SK-N-SH treated with all-trans-retinoic acid at 6 μM for 48 hours (cell line): ENCODE measurements around the gene SLC49A4.
A peak's percentile ranks its signal among the peaks of the same experiment; 100 is the strongest.

ENCODE experiments used
- ATAC-seq: fragments of 200-7000 bp; cut with Tn5 transposase; 3 replicates; pipeline ENCODE4 v1.9.1; 2020; ENCODE audit warnings: mild to moderate bottlenecking, moderate library complexity
- ARNTL ChIP-seq: fragments of 450-650 bp; formaldehyde crosslinking; IDR thresholded peaks from 2 replicates; pipeline ENCODE4 v1.5.0; 2020; ENCODE audit warnings: low read depth, mild to moderate bottlenecking, moderate library complexity, borderline replicate concordance
- BACH2 ChIP-seq: fragments of 250-450 bp; sonication (Bioruptor Pico); IDR thresholded peaks from 2 replicates; pipeline ENCODE4 v1.9.0; 2021; ENCODE audit warnings: mild to moderate bottlenecking, borderline replicate concordance
- CSDC2 ChIP-seq: fragments of 250-450 bp; sonication (Bioruptor Pico); IDR thresholded peaks from 2 replicates; pipeline ENCODE4 v1.5.0; 2020; ENCODE audit warnings: mild to moderate bottlenecking, moderate library complexity
- ESRRG ChIP-seq: fragments of 250-450 bp; sonication (Bioruptor Pico); IDR thresholded peaks from 2 replicates; pipeline ENCODE4 v1.6.1; 2021; ENCODE audit warnings: mild to moderate bottlenecking
- GLIS3 ChIP-seq: fragments of 250-450 bp; sonication (Bioruptor Pico); IDR thresholded peaks from 2 replicates; pipeline ENCODE4 v1.5.0; 2020; ENCODE audit warnings: mild to moderate bottlenecking, moderate library complexity
- ISL1 ChIP-seq: fragments of 250-450 bp; sonication (Bioruptor Pico); IDR thresholded peaks from 2 replicates; pipeline ENCODE4 v2.1.2; 2022; ENCODE audit warnings: mild to moderate bottlenecking, moderate library complexity
- OSR1 ChIP-seq: fragments of 250-450 bp; sonication (Bioruptor Pico); IDR thresholded peaks from 2 replicates; pipeline ENCODE4 v1.8.0; 2022; ENCODE audit warnings: moderate library complexity, mild to moderate bottlenecking, inconsistent platforms
- RARB ChIP-seq: fragments of 250-450 bp; sonication (Bioruptor Pico); IDR thresholded peaks from 2 replicates; pipeline ENCODE4 v1.8.0; 2021; ENCODE audit warnings: mild to moderate bottlenecking, moderate library complexity
- SNAI2 ChIP-seq: fragments of 250-450 bp; sonication (Bioruptor Pico); IDR thresholded peaks from 2 replicates; pipeline ENCODE4 v1.5.0; 2020; ENCODE audit warnings: mild to moderate bottlenecking, moderate library complexity
- TCF4 ChIP-seq: fragments of 250-450 bp; sonication (Bioruptor Pico); IDR thresholded peaks from 2 replicates; pipeline ENCODE4 v1.8.0; 2021; ENCODE audit warnings: mild to moderate bottlenecking, moderate library complexity, borderline replicate concordance
- ZC3H10 ChIP-seq: fragments of 250-450 bp; sonication (Bioruptor Pico); IDR thresholded peaks from 2 replicates; pipeline ENCODE4 v1.5.1; 2021; ENCODE audit warnings: mild to moderate bottlenecking, moderate library complexity
- ZFP3 ChIP-seq: fragments of 250-450 bp; sonication (Bioruptor Pico); IDR thresholded peaks from 2 replicates; pipeline ENCODE4 v1.5.0; 2020; ENCODE audit warnings: mild to moderate bottlenecking, moderate library complexity
- ZFP30 ChIP-seq: fragments of 450-650 bp; formaldehyde crosslinking; IDR thresholded peaks from 2 replicates; pipeline ENCODE4 v1.5.0; 2022; ENCODE audit warnings: mild to moderate bottlenecking, moderate library complexity
- ZNF565 ChIP-seq: fragments of 450-650 bp; formaldehyde crosslinking; conservative IDR thresholded peaks from 2 replicates; pipeline ENCODE4 v1.5.0; 2020; ENCODE audit warnings: low read depth, mild to moderate bottlenecking, moderate library complexity
- ZNF70 ChIP-seq: fragments of 450-650 bp; formaldehyde crosslinking; IDR thresholded peaks from 2 replicates; pipeline ENCODE4 v1.5.0; 2020; ENCODE audit warnings: mild to moderate bottlenecking, moderate library complexity
- TF ChIP-seq, protein P1 (sequence below): fragments of 250-450 bp; sonication (Bioruptor Pico); IDR thresholded peaks from 2 replicates; pipeline ENCODE4 v1.5.0; 2020; ENCODE audit warnings: mild to moderate bottlenecking, moderate library complexity
- TF ChIP-seq, protein P2 (sequence below): fragments of 250-450 bp; sonication (Bioruptor Pico); IDR thresholded peaks from 2 replicates; pipeline ENCODE4 v1.5.1; 2021; ENCODE audit warnings: mild to moderate bottlenecking, moderate library complexity
- TF ChIP-seq, protein P3 (sequence below): fragments of 250-450 bp; sonication (Bioruptor Pico); IDR thresholded peaks from 2 replicates; pipeline ENCODE4 v1.8.0; 2021; ENCODE audit warnings: low read depth, mild to moderate bottlenecking, moderate library complexity, borderline replicate concordance
- TF ChIP-seq, protein P4 (sequence below): fragments of 250-450 bp; sonication (Bioruptor Pico); IDR thresholded peaks from 2 replicates; pipeline ENCODE4 v1.5.1; 2020; ENCODE audit warnings: low read depth, mild to moderate bottlenecking, moderate library complexity
- TF ChIP-seq, protein P5 (sequence below): fragments of 250-450 bp; sonication (Bioruptor Pico); IDR thresholded peaks from 2 replicates; pipeline ENCODE4 v1.8.0; 2020; ENCODE audit warnings: mild to moderate bottlenecking, moderate library complexity, borderline replicate concordance

SLC49A4 gene

DNA sequence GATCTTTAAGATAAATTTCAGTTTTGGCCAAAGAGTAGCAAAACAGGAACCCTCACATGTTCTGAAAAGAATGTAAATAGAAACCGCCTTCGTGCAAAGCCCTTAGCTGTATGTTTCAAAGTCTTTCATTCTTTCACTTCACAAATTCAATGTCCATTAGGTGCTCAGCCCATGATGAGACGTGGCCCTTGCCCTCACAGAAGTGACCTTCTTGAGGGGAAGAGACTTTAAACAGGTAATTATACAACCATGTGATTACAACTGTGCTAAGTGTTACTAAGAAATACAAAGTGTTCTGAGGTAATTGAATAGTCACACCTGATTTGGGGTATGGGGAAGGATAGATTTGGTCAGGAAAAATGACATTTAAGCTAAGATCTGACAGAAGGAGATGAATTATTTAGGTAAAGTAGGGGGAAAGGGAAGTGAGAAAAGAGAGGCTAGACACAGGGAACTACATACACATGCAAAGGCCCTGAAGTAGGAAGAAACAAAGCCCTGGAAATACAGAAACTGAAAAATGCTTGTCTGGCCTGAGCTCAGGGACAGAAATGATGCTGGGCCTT, 20.8 kb upstream of the SLC49A4 start:
- ATAC-seq = no peak
- TF ChIP-seq ZNF565 (CRISPR knock-in tag) (no peak), SNAI2 (no peak), BACH2 (CRISPR knock-in tag) (no peak), ZNF70 (CRISPR knock-in tag) (no peak), ARNTL (CRISPR knock-in tag) (no peak), ZFP3 (no peak), ESRRG (CRISPR knock-in tag) (no peak), ISL1 (CRISPR knock-in tag) (no peak), CSDC2 (no peak), GLIS3 (no peak), TCF4 (CRISPR knock-in tag) (no peak), ZC3H10 (CRISPR knock-in tag) (no peak)
- TF ChIP-seq, protein P1, sequence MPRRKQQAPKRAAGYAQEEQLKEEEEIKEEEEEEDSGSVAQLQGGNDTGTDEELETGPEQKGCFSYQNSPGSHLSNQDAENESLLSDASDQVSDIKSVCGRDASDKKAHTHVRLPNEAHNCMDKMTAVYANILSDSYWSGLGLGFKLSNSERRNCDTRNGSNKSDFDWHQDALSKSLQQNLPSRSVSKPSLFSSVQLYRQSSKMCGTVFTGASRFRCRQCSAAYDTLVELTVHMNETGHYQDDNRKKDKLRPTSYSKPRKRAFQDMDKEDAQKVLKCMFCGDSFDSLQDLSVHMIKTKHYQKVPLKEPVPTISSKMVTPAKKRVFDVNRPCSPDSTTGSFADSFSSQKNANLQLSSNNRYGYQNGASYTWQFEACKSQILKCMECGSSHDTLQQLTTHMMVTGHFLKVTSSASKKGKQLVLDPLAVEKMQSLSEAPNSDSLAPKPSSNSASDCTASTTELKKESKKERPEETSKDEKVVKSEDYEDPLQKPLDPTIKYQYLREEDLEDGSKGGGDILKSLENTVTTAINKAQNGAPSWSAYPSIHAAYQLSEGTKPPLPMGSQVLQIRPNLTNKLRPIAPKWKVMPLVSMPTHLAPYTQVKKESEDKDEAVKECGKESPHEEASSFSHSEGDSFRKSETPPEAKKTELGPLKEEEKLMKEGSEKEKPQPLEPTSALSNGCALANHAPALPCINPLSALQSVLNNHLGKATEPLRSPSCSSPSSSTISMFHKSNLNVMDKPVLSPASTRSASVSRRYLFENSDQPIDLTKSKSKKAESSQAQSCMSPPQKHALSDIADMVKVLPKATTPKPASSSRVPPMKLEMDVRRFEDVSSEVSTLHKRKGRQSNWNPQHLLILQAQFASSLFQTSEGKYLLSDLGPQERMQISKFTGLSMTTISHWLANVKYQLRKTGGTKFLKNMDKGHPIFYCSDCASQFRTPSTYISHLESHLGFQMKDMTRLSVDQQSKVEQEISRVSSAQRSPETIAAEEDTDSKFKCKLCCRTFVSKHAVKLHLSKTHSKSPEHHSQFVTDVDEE (CRISPR knock-in tag) = no peak
- TF ChIP-seq, protein P2, sequence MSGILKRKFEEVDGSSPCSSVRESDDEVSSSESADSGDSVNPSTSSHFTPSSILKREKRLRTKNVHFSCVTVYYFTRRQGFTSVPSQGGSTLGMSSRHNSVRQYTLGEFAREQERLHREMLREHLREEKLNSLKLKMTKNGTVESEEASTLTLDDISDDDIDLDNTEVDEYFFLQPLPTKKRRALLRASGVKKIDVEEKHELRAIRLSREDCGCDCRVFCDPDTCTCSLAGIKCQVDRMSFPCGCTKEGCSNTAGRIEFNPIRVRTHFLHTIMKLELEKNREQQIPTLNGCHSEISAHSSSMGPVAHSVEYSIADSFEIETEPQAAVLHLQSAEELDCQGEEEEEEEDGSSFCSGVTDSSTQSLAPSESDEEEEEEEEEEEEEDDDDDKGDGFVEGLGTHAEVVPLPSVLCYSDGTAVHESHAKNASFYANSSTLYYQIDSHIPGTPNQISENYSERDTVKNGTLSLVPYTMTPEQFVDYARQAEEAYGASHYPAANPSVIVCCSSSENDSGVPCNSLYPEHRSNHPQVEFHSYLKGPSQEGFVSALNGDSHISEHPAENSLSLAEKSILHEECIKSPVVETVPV (CRISPR knock-in tag) = no peak
- TF ChIP-seq, protein P3, sequence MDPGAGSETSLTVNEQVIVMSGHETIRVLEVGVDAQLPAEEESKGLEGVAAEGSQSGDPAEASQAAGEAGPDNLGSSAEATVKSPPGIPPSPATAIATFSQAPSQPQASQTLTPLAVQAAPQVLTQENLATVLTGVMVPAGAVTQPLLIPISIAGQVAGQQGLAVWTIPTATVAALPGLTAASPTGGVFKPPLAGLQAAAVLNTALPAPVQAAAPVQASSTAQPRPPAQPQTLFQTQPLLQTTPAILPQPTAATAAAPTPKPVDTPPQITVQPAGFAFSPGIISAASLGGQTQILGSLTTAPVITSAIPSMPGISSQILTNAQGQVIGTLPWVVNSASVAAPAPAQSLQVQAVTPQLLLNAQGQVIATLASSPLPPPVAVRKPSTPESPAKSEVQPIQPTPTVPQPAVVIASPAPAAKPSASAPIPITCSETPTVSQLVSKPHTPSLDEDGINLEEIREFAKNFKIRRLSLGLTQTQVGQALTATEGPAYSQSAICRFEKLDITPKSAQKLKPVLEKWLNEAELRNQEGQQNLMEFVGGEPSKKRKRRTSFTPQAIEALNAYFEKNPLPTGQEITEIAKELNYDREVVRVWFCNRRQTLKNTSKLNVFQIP (CRISPR knock-in tag) = no peak
- TF ChIP-seq, protein P4, sequence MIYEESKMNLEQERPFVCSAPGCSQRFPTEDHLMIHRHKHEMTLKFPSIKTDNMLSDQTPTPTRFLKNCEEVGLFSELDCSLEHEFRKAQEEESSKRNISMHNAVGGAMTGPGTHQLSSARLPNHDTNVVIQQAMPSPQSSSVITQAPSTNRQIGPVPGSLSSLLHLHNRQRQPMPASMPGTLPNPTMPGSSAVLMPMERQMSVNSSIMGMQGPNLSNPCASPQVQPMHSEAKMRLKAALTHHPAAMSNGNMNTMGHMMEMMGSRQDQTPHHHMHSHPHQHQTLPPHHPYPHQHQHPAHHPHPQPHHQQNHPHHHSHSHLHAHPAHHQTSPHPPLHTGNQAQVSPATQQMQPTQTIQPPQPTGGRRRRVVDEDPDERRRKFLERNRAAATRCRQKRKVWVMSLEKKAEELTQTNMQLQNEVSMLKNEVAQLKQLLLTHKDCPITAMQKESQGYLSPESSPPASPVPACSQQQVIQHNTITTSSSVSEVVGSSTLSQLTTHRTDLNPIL = no peak

DNA sequence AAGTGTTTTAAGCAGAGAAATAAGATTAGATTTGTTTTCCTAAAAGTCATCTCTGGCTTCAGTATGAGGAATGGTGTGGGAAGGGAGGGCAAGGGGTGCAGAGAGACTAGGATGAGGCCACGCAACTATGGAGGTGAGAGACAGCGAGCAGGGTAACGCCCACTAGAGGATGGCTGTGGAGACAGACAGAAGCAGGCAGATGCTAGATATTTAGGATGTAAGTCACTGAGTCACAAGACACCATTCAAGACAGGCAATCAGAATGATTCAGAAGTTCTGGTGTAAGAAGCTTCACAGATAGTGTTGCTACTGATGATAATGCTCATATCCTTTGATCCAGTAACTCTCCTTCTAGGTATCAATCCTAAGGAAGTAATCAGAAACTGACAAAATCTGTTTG, 20.3 kb upstream of the SLC49A4 start:
- TF ChIP-seq SNAI2 = no peak
- peak; percentile 71 for ATAC-seq

DNA sequence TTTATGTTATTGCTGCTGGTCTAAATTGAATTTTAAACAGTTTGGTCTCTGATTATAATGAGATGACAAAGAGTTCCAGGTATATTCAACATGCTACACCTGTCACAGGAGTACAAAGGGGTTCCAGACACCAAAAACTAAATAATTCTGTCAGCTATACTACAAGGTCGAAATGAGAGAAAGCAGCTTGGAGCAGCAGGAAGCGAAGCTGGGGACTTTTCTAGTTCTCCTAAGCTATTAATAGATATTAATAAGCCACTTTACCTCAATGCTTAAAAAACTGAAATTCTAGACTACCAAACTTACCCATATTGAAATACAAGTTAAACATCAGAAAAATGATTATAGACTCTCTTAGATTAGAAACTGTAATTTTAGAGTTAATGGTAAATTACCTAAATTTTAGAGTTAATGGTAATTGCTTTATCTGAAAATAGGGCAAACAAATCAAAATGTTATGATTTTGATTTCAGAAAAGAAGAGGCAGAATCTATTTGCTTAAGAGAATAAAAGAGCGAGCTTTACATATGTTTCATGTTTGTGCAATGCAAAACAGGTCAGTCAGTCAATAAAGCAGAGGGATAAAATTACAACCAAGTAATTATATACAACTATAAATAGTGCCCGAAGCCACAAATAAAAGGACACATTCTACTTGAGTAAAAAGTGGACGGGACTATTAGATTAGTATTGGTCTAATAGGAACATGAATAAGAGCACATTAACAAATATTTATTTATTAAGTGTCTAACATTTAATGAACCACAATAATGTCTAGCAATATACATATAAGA, 18.0 kb upstream of the SLC49A4 start:
- no peak for ATAC-seq
- TF ChIP-seq OSR1 (CRISPR knock-in tag) = no peak

DNA sequence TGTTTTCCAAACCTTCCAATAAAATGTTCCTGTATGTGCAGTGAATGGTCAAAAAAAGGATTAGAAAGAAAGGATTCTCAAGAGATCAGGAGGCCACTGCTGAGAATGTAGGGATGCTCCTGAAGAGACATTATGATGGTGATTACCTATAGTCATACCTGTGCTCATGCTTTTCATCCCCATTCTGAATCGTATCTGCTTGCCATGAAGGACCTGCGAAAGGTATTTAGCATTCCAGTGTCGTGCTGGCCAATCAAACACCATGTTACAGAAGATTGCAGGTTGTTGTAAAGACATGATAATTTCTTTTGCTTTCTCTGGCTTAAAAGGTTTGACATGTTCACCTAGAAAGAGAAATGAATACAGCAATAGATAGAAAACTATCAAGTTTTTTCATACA, 17.3 kb upstream of the SLC49A4 start:
- TF ChIP-seq, protein P2 (CRISPR knock-in tag) = no peak
- no peak for TF ChIP-seq OSR1 (CRISPR knock-in tag)
- no peak for ATAC-seq

DNA sequence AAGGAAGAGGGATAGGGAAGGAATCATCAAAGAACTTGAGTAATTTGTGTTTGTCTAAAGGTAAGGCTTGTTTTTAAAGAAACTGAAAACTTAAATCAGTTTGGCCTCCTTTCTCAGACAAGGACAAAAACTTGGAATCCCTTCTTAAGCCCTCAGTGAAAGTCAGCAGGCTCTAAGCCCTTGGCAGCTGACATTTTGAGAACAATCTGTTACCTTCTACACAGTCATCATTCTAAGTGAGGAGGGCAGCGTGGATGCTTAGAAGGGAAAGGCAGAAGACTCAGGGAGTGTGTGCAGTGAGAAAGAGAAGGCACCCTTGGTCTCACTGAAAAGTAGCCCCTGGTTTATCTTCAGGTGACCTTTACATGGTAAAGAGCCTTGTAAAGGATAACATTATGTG, 12.1 kb upstream of the SLC49A4 start:
- no peak for ATAC-seq
- TF ChIP-seq GLIS3 (no peak), ZFP3 (no peak), CSDC2 (no peak), ZNF565 (CRISPR knock-in tag) (no peak), ARNTL (CRISPR knock-in tag) (no peak), SNAI2 (no peak), RARB (CRISPR knock-in tag) (no peak), ISL1 (CRISPR knock-in tag) (no peak), ZFP30 (no peak)
- TF ChIP-seq, protein P5, sequence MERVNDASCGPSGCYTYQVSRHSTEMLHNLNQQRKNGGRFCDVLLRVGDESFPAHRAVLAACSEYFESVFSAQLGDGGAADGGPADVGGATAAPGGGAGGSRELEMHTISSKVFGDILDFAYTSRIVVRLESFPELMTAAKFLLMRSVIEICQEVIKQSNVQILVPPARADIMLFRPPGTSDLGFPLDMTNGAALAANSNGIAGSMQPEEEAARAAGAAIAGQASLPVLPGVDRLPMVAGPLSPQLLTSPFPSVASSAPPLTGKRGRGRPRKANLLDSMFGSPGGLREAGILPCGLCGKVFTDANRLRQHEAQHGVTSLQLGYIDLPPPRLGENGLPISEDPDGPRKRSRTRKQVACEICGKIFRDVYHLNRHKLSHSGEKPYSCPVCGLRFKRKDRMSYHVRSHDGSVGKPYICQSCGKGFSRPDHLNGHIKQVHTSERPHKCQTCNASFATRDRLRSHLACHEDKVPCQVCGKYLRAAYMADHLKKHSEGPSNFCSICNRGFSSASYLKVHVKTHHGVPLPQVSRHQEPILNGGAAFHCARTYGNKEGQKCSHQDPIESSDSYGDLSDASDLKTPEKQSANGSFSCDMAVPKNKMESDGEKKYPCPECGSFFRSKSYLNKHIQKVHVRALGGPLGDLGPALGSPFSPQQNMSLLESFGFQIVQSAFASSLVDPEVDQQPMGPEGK (CRISPR knock-in tag) = no peak
- TF ChIP-seq, protein P1 (CRISPR knock-in tag) = no peak
